Lower leg skin (tissue), 3 donors: ENCODE data around the gene RSBN1L.

Experiments used
- POLR2A ChIP-seq, 2 donors: fragments of 450-650 bp; IDR thresholded peaks; one replicate each; pipeline ENCODE4 v1.6.1; 2016 to 2017; ENCODE audit warnings: antibody characterized with exemption in 2 of 2, mild to moderate bottlenecking in 1 of 2, moderate library complexity in 1 of 2
- TF ChIP-seq, protein P1 (sequence below), 3 donors: fragments of 450-650 bp; IDR thresholded peaks; one replicate each; pipeline ENCODE4 v1.5.1; 2016; ENCODE audit warnings: antibody characterized with exemption in 3 of 3, mild to moderate bottlenecking in 3 of 3, moderate library complexity in 2 of 3

GRCh38 chr7:77738871-77739270 is 42.6 kb downstream of the RSBN1L start:
- TF ChIP-seq, protein P1, sequence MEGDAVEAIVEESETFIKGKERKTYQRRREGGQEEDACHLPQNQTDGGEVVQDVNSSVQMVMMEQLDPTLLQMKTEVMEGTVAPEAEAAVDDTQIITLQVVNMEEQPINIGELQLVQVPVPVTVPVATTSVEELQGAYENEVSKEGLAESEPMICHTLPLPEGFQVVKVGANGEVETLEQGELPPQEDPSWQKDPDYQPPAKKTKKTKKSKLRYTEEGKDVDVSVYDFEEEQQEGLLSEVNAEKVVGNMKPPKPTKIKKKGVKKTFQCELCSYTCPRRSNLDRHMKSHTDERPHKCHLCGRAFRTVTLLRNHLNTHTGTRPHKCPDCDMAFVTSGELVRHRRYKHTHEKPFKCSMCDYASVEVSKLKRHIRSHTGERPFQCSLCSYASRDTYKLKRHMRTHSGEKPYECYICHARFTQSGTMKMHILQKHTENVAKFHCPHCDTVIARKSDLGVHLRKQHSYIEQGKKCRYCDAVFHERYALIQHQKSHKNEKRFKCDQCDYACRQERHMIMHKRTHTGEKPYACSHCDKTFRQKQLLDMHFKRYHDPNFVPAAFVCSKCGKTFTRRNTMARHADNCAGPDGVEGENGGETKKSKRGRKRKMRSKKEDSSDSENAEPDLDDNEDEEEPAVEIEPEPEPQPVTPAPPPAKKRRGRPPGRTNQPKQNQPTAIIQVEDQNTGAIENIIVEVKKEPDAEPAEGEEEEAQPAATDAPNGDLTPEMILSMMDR (IDR thresholded peaks at IDR 0.05) = no peak
- TF ChIP-seq POLR2A (IDR thresholded peaks at IDR 0.05) = no peak
